HL-60 (cell line): Measurements from ENCODE around the gene CEP76.

Source experiments
- GABPA ChIP-seq: IDR thresholded peaks from 2 replicates; pipeline ENCODE4 v1.6.1; 2012; ENCODE audit warnings: low read depth
- TF ChIP-seq, protein P1 (sequence below): IDR thresholded peaks from one replicate; pipeline ENCODE4 v1.5.1; 2011; ENCODE audit warnings: low read length, control low read depth, inconsistent platforms; ENCODE audit not compliant: insufficient read depth
- TF ChIP-seq, protein P2 (sequence below): IDR thresholded peaks from 2 replicates; pipeline ENCODE4 v1.6.1; 2012; ENCODE audit warnings: low read depth; ENCODE audit not compliant: insufficient replicate concordance

DNA sequence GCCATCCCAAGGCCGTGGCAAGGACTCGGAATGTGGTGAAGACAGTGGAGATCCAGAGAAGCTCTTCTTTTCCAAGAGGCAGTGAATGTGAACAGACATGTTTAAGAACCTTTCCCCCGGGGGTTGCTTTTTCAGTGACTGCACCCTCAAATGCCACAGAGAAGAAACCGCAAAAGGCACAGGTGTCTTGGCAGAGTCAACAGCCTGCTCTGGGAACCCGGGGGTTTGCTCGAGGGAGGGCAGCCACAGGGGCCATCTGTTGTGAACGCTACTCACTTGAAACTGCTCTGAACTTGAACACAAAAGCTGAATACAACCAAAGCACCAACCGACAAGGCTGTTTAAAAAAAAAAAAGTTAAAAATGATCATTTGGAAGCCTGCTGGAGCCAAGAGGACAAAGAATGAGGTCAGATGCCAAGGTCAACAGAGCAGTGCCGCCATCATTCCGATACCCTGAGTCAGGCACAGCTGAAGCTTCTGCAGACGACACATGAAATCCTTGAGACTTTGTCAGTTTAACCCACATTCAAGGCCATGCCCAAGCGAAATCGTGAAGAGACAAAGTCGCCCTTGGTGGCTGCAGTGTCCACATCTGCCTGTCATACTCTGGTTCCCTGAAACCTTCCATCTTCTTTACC is 47.7 kb upstream of the CEP76 start:
- TF ChIP-seq GABPA, result no peak
- TF ChIP-seq, protein P1, sequence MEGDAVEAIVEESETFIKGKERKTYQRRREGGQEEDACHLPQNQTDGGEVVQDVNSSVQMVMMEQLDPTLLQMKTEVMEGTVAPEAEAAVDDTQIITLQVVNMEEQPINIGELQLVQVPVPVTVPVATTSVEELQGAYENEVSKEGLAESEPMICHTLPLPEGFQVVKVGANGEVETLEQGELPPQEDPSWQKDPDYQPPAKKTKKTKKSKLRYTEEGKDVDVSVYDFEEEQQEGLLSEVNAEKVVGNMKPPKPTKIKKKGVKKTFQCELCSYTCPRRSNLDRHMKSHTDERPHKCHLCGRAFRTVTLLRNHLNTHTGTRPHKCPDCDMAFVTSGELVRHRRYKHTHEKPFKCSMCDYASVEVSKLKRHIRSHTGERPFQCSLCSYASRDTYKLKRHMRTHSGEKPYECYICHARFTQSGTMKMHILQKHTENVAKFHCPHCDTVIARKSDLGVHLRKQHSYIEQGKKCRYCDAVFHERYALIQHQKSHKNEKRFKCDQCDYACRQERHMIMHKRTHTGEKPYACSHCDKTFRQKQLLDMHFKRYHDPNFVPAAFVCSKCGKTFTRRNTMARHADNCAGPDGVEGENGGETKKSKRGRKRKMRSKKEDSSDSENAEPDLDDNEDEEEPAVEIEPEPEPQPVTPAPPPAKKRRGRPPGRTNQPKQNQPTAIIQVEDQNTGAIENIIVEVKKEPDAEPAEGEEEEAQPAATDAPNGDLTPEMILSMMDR, result no peak
- TF ChIP-seq, protein P2, sequence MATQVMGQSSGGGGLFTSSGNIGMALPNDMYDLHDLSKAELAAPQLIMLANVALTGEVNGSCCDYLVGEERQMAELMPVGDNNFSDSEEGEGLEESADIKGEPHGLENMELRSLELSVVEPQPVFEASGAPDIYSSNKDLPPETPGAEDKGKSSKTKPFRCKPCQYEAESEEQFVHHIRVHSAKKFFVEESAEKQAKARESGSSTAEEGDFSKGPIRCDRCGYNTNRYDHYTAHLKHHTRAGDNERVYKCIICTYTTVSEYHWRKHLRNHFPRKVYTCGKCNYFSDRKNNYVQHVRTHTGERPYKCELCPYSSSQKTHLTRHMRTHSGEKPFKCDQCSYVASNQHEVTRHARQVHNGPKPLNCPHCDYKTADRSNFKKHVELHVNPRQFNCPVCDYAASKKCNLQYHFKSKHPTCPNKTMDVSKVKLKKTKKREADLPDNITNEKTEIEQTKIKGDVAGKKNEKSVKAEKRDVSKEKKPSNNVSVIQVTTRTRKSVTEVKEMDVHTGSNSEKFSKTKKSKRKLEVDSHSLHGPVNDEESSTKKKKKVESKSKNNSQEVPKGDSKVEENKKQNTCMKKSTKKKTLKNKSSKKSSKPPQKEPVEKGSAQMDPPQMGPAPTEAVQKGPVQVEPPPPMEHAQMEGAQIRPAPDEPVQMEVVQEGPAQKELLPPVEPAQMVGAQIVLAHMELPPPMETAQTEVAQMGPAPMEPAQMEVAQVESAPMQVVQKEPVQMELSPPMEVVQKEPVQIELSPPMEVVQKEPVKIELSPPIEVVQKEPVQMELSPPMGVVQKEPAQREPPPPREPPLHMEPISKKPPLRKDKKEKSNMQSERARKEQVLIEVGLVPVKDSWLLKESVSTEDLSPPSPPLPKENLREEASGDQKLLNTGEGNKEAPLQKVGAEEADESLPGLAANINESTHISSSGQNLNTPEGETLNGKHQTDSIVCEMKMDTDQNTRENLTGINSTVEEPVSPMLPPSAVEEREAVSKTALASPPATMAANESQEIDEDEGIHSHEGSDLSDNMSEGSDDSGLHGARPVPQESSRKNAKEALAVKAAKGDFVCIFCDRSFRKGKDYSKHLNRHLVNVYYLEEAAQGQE, result no peak
